ENCODE data around the gene STARD9.

- TF ChIP-seq CTCF (optimal IDR thresholded peaks at IDR 0.05 in 1 of 3, IDR thresholded peaks at IDR 0.05 in 1 of 3, conservative IDR thresholded peaks at IDR 0.05 in 1 of 3; ENCODE audit: extremely low read depth in 1 of 3, insufficient read depth in 2 of 3, low read length in 3 of 3) (no peak), EZH2 (IDR thresholded peaks at IDR 0.05; ENCODE audit: low read length) (no peak)
Observed at GRCh38 chr15:42724276-42724675, 148.9 kb downstream of the STARD9 start.

All from keratinocyte (primary cell).